Measurements from ENCODE around the gene TMEM238. TPM values are rescaled to one million over a fixed set of nuclear protein-coding genes. Genes with fewer than 3 reads are reported as not detected.

The TMEM238 gene
- polyA plus RNA-seq, 1 donor from 2014 or later: not detected

GRCh38 chr19:55383279-55384130 is 587 bp downstream of the TMEM238 start (continued):
- no peak for TF ChIP-seq REST (IDR thresholded peaks at IDR 0.05; ENCODE audit: borderline replicate concordance)

- Histone ChIP-seq H3K9me3 (ENCODE audit: low read length) (no peaks in the 10 kb centered on the region), H3K79me2 (replicated peaks; ENCODE audit: insufficient read depth, low read length) (peaks cover 17% of the 10 kb centered on the region), H3K4me2 (ENCODE audit: low read length) (no peak overlapping the region), H3K27ac (ENCODE audit: low read length) (no peak overlapping the region), H3K27me3 (ENCODE audit: insufficient read depth, low read depth, low read length) (peaks cover 3% of the 10 kb centered on the region), H3K9me2 (ENCODE audit: insufficient read depth, low read length) (no peaks in the 10 kb centered on the region), H3F3A (ENCODE audit: insufficient read depth, low read length, poor library complexity, severe bottlenecking) (no peaks in the 10 kb centered on the region), H3K36me3 (ENCODE audit: insufficient read depth, low read length) (no peaks in the 10 kb centered on the region), H3K9ac (ENCODE audit: low read length) (no peak overlapping the region), H3K4me3 (ENCODE audit: low read length) (no peak overlapping the region), H4K20me1 (ENCODE audit: insufficient read depth) (peaks cover 12% of the 10 kb centered on the region), H2AFZ (ENCODE audit: low read depth, low read length) (no peak overlapping the region)
- TF ChIP-seq REST (IDR thresholded peaks at IDR 0.05; ENCODE audit: borderline replicate concordance): no peak
- no peak for TF ChIP-seq TAF1 (IDR thresholded peaks at IDR 0.05; ENCODE audit: low read depth)
- no peak for TF ChIP-seq EZH2 (IDR thresholded peaks at IDR 0.05; ENCODE audit: borderline replicate concordance, insufficient read depth, low read length, poor library complexity, severe bottlenecking)
- TF ChIP-seq POLR2AphosphoS5 (IDR thresholded peaks at IDR 0.05): no peak
- TF ChIP-seq EP300 (conservative IDR thresholded peaks at IDR 0.05; ENCODE audit: poor library complexity, severe bottlenecking): no peak
- TF ChIP-seq SMC3 (conservative IDR thresholded peaks at IDR 0.05; ENCODE audit: poor library complexity): no peak
- TF ChIP-seq MXI1 (conservative IDR thresholded peaks at IDR 0.05; ENCODE audit: poor library complexity, severe bottlenecking): no peak
- no peak for TF ChIP-seq RAD21 (conservative IDR thresholded peaks at IDR 0.05)
- no peak for TF ChIP-seq CTCF (IDR thresholded peaks at IDR 0.05; ENCODE audit: poor library complexity, severe bottlenecking)
Measured at GRCh38 chr19:55382522-55383054, 1.5 kb downstream of the TMEM238 start.

Measured in neural cell (in vitro differentiated cells).